Measurements from ENCODE around the gene RIMBP2.

DNA sequence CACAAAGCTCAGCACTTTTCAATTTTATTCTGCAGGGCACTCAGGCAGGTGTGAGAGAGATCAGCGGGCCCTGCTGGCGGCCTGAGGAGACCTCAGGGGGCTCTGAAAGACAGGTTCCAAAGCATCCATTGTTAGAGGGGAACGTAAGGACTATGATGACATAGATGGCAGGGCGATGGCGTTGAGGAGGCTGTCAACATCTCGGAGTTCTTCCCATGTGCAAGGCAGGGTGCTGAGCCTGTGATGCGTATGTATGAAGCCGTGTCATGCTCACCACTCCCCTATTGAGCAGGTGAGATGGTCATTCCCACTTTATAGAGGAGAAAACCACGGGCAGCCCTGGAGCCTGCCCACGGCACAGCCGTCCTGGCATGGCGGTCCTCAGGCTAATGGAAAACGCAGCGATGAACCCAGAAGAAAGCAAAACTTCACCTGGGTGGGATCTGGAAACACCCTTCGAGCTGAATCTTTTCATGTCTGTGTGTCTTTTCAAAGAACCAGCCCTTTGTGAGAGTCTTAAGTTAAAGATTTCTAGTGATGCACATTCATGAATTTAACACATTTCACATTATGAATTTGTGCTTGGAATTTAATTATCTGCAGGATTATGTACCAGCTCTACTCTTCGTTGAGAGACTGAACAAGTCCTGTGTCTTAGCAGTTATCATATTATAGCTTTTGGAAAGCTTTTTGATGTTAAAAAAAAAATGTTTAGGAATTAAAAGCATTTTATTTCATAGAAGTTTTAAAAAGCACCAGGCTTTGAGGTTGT lies 64.7 kb downstream of the RIMBP2 start:
- no peak for TF ChIP-seq GATA3 (IDR thresholded peaks at IDR 0.05; ENCODE audit: low read depth, low read length)
- TF ChIP-seq GATA2 (IDR thresholded peaks at IDR 0.05; ENCODE audit: low read depth, low read length), result no peak

All from SH-SY5Y (cell line).